Vagina (tissue), 2 donors: ENCODE measurements around the gene NUTM2F.
"Not testable (repeated sequence)": the region's sequence is repeated elsewhere in the genome, so short reads cannot be mapped to it uniquely, and the experiment has no call there.

Experiments
- CTCF ChIP-seq, 3 experiments: fragments of 450-650 bp in 2 of 3; fragments of 200-600 bp in 1 of 3; sonication (generic) in 1 of 3; IDR thresholded peaks; one replicate each; pipeline ENCODE4 v1.5.1; 2017 to 2019; ENCODE audit warnings: antibody characterized with exemption in 3 of 3, mild to moderate bottlenecking in 2 of 3, moderate library complexity in 2 of 3
- POLR2A ChIP-seq, 2 donors: fragments of 450-650 bp; IDR thresholded peaks; one replicate each; pipeline ENCODE4 v1.6.1; 2017; ENCODE audit warnings: antibody characterized with exemption in 2 of 2, mild to moderate bottlenecking in 2 of 2, moderate library complexity in 2 of 2
- POLR2AphosphoS5 ChIP-seq, 2 donors: sonication (generic); formaldehyde crosslinking; IDR thresholded peaks; one replicate each; pipeline ENCODE4 v1.9.0; 2017; ENCODE audit warnings: antibody characterized with exemption in 2 of 2, mild to moderate bottlenecking in 2 of 2, low read depth in 1 of 2; ENCODE audit not compliant: insufficient read depth in 1 of 2

- not testable (repeated sequence) for TF ChIP-seq POLR2A (IDR thresholded peaks at IDR 0.05); CTCF (IDR thresholded peaks at IDR 0.05); POLR2AphosphoS5 (IDR thresholded peaks at IDR 0.05; ENCODE audit: insufficient read depth in 1 of 2, low read depth in 1 of 2)
Measured at GRCh38 chr9:94375197-94375596, 46.8 kb upstream of the NUTM2F start.
